Activated CD8-positive, alpha-beta memory T cell treated with anti-CD3 and anti-CD28 coated beads, Interleukin-2, amount 50 U/mL, for 1 hour (primary cell): ENCODE measurements around the gene PIGK.

Experiments used
- DNase-seq: peaks from one replicate; pipeline ENCODE4 v3.0.0-alpha.2; 2020; ENCODE audit errors: extremely low read depth

The PIGK gene

DNA sequence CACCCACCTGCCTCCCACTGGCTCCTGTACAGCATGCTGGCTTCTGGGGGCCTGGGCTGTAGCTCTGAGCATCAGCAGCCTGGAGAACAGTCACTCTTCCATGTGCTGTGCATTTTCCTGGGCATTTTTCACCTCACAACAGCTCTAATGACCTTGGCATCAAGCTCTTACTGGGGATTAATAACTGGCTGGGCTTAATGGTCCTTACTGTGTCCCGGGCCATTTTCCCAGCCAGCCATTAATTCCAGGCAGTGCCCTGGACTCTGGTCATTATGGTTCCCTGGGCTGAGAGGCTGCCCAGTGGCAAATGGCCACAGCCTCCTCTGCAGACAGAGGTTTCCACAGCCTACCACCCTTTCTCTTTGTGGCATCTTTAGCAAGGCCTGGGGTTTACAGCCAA lies 180.1 kb downstream of the PIGK start:
- DNase-seq = no peak
